ENCODE measurements around the gene ZNF367.

- TF ChIP-seq ZFP30 (CRISPR knock-in tag; IDR thresholded peaks at IDR 0.05) (no peak), CSDC2 (CRISPR knock-in tag; IDR thresholded peaks at IDR 0.05) (no peak), ZC3H10 (CRISPR knock-in tag; IDR thresholded peaks at IDR 0.05) (no peak), CREB5 (CRISPR knock-in tag; IDR thresholded peaks at IDR 0.05; ENCODE audit: low read depth) (no peak), PATZ1 (CRISPR knock-in tag; IDR thresholded peaks at IDR 0.05; ENCODE audit: borderline replicate concordance) (no peak), ZFP3 (CRISPR knock-in tag; IDR thresholded peaks at IDR 0.05) (no peak), RARB (CRISPR knock-in tag; IDR thresholded peaks at IDR 0.05) (no peak), ISL1 (CRISPR knock-in tag; IDR thresholded peaks at IDR 0.05) (no peak), GLIS3 (CRISPR knock-in tag; IDR thresholded peaks at IDR 0.05) (no peak), ZNF70 (CRISPR knock-in tag; IDR thresholded peaks at IDR 0.05) (no peak), ARNTL (CRISPR knock-in tag; IDR thresholded peaks at IDR 0.05; ENCODE audit: borderline replicate concordance, low read depth) (no peak), POU6F1 (CRISPR knock-in tag; IDR thresholded peaks at IDR 0.05; ENCODE audit: borderline replicate concordance, low read depth) (no peak)
Observed at GRCh38 chr9:96394832-96395496, 23.2 kb downstream of the ZNF367 start.

Data from SK-N-SH treated with all-trans-retinoic acid at 6 μM for 48 hours (cell line).